Measurements from ENCODE around the gene CUL1. TPM values are rescaled to one million over a fixed set of nuclear protein-coding genes. Genes with fewer than 3 reads are reported as not detected.
A peak's percentile ranks its signal among the peaks of the same experiment; 100 is the strongest.
"Not testable (repeated sequence)": the region's sequence is repeated elsewhere in the genome, so short reads cannot be mapped to it uniquely, and the experiment has no call there.

CUL1 gene
- total and polyA plus RNA-seq, 4 experiments from 2014 or later = 45.3 to 66.8 (median 65.7) TPM

- POLR2A ChIA-PET (ENCODE audit: partially characterized antibody) = interaction anchor here (0.6 to 1.5 kb wide), 2 partner anchors 10 to 127 kb away, joined by 3 to 10 read pairs; partner anchors contain the start of gene CUL1
- no peak for DNase-seq
- peak overlapping the region in 7 of 8 donors; percentile 2 to 74 (median 31) for H3K4me3 Mint-ChIP-seq
- no peaks in the 10 kb centered on the region for H3K27me3 ChIP-seq (ENCODE audit: insufficient read depth, low read length)
- H3K4me1 ChIP-seq (ENCODE audit: insufficient read depth, low read length) = peaks cover 79% of the 10 kb centered on the region
- H3K27ac ChIP-seq (ENCODE audit: low read depth, low read length) = no peak overlapping the region
- CTCF ChIA-PET (ENCODE audit: partially characterized antibody) = interaction anchor here (1.8 kb wide), 1 partner anchor 255 kb away, joined by 4 read pairs; no protein-coding TSS in a partner anchor
- peak overlapping the region in 4 of 7 donors; percentile 1 to 52 (median 16) for H3K27ac Mint-ChIP-seq
- no peaks in the 10 kb centered on the region for H3K36me3 ChIP-seq (ENCODE audit: insufficient read depth, low read length)
- no peaks in the 10 kb centered on the region for H3K9me3 Mint-ChIP-seq
- H3K27me3 Mint-ChIP-seq = no peaks in the 10 kb centered on the region
- peaks cover 0 to 1% of the 10 kb centered on the region in 2 donors for H3K36me3 Mint-ChIP-seq
- H3K4me1 Mint-ChIP-seq = peaks cover 58 to 95% (median 75%) of the 10 kb centered on the region in 4 donors
- no peak overlapping the region for H3K4me3 ChIP-seq (ENCODE audit: low read length in 2 of 2)
- intact Hi-C loops (cut with micrococcal nuclease) = no loop called here
- no peaks in the 10 kb centered on the region for H3K9me3 ChIP-seq (ENCODE audit: control insufficient read depth in 1 of 2, low read length in 2 of 2)
Measured at GRCh38 chr7:148708026-148708885, 9.6 kb downstream of the CUL1 start.

DNA sequence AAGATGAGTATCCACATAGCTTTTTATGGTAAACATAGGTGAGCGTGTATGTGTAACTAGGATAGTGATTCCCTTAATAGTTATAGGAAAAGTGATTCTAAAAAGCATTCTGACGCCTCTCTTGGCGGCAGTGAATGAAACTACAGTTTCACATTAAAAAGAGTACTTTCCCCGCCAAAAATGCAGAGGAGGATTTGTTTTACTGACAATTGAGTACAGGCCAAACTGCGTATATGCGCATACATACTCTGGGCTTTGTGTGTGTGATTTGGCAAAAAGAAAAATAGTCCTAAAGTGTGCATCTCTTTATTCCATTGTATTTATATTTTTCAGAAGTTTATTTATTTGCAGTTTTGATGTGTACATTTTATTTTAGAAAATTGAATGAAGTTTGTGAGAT is 10.3 kb downstream of the CUL1 start:
- peaks cover 0 to 1% of the 10 kb centered on the region in 2 donors for H3K36me3 Mint-ChIP-seq
- CTCF ChIA-PET (ENCODE audit: partially characterized antibody) = no interaction called here
- H3K4me1 Mint-ChIP-seq = peaks cover 58 to 92% (median 74%) of the 10 kb centered on the region in 4 donors
- H3K27ac ChIP-seq (ENCODE audit: low read depth, low read length) = no peak overlapping the region
- H3K9me3 Mint-ChIP-seq = no peaks in the 10 kb centered on the region
- no peaks in the 10 kb centered on the region for H3K36me3 ChIP-seq (ENCODE audit: insufficient read depth, low read length)
- no peaks in the 10 kb centered on the region for H3K27me3 ChIP-seq (ENCODE audit: insufficient read depth, low read length)
- POLR2A ChIA-PET (ENCODE audit: partially characterized antibody) = interaction anchor here (1.0 to 1.5 kb wide), 2 partner anchors 11 kb away, joined by 3 to 10 read pairs; partner anchors contain the start of gene CUL1
- H3K27ac Mint-ChIP-seq = no peak overlapping the region
- H3K4me3 ChIP-seq (ENCODE audit: low read length in 2 of 2) = no peak overlapping the region
- H3K4me1 ChIP-seq (ENCODE audit: insufficient read depth, low read length) = peaks cover 74% of the 10 kb centered on the region
- no peak for DNase-seq
- H3K27me3 Mint-ChIP-seq = no peaks in the 10 kb centered on the region
- intact Hi-C loops (cut with micrococcal nuclease) = no loop called here
- H3K4me3 Mint-ChIP-seq = no peak overlapping the region
- no peaks in the 10 kb centered on the region for H3K9me3 ChIP-seq (ENCODE audit: control insufficient read depth in 1 of 2, low read length in 2 of 2)

DNA sequence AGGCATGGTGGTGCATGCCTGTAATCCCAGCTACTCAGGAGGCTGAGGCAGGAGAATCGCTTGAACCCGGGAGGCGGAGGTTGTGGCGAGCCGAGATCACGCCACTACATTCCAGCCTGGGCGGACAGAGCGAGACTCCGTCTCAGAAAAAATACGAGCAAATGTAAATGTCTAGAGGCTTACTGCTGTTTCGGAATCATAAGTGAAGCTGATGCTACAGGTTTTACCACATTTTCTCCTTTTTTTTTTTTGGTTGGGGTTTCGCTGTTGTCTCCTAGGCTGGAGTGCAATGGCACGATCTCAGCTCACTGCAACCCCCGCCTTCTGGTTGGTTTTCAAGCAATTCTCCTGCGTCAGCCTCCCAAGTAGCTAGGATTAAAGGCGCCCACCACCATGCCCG is 11.7 kb downstream of the CUL1 start:
- H3K9me3 ChIP-seq (ENCODE audit: control insufficient read depth in 1 of 2, low read length in 2 of 2); H3K27ac ChIP-seq (ENCODE audit: low read depth, low read length); H3K9me3 Mint-ChIP-seq; H3K27me3 Mint-ChIP-seq; DNase-seq; H3K27me3 ChIP-seq (ENCODE audit: insufficient read depth, low read length); H3K4me3 Mint-ChIP-seq; H3K4me3 ChIP-seq (ENCODE audit: low read length in 2 of 2); H3K36me3 ChIP-seq (ENCODE audit: insufficient read depth, low read length); H3K36me3 Mint-ChIP-seq; intact Hi-C loops (cut with micrococcal nuclease): not testable (repeated sequence)
- ChIA-PET CTCF (ENCODE audit: partially characterized antibody) (interaction anchor here (1.3 to 2.0 kb wide), 2 partner anchors 12 to 19 kb away, joined by 3 to 6 read pairs; partner anchors contain the start of gene CUL1), POLR2A (ENCODE audit: partially characterized antibody) (interaction anchor here (0.6 to 1.2 kb wide), 2 partner anchors 11 to 316 kb away, joined by 3 to 5 read pairs; no protein-coding TSS in a partner anchor)
- H3K4me1 ChIP-seq (ENCODE audit: insufficient read depth, low read length) = peaks cover 74% of the 10 kb centered on the region
- Mint-ChIP-seq H3K27ac (peak overlapping the region in 1 of 7 donors; percentile 41), H3K4me1 (peaks cover 62 to 93% (median 77%) of the 10 kb centered on the region in 4 donors)

DNA sequence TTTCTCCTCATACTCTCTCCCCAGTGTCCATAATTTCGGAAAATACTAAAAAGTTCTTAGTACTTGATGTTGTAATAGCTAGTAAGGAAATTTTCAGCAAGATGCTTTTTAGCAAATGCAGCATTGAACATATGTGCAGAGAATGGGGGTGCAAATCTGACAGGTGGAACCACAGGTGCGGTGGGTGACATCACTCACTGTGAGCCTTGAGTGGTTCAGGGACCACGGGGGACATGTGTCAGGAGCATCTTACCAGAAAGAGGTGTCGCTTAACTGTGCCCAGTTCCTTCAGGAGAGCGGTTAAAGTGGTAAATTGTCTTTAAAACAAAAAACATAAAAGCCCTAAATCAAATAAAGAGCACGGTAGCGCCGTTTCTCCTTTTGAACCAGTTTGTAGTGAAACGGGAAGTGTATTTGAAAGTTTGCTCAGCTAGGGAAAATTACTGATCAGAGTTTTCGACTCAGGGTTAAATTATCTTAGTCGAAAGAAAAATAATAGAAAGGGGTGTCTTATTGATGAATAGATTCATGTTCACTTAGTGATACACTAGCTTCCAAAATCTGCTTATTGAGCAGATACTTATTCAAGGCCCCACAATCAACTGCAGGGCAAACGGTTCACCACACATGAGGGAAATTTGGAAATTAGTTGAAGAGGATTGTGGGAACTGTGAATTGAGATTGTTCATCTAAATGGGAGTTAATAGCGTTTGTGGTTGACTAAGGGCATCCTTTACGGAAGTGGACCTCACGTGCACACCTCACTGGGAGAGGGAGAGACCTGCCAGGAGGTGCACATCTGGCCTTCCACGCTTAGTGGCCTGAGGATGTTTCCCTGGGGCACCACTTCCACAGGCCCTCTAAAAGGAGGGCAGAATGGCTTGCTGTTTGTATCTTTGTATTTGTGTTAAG is 12.7 kb downstream of the CUL1 start:
- Histone ChIP-seq H3K9me3 (ENCODE audit: control insufficient read depth in 1 of 2, low read length in 2 of 2) (no peaks in the 10 kb centered on the region), H3K27ac (ENCODE audit: low read depth, low read length) (no peak overlapping the region), H3K36me3 (ENCODE audit: insufficient read depth, low read length) (no peaks in the 10 kb centered on the region), H3K4me1 (ENCODE audit: insufficient read depth, low read length) (peaks cover 75% of the 10 kb centered on the region), H3K27me3 (ENCODE audit: insufficient read depth, low read length) (no peaks in the 10 kb centered on the region), H3K4me3 (ENCODE audit: low read length in 2 of 2) (no peak overlapping the region)
- H3K9me3 Mint-ChIP-seq = no peaks in the 10 kb centered on the region
- CTCF ChIA-PET (ENCODE audit: partially characterized antibody) = interaction anchor here (1.0 to 2.0 kb wide), 2 partner anchors 11 to 18 kb away, joined by 3 to 6 read pairs; no protein-coding TSS in a partner anchor
- H3K36me3 Mint-ChIP-seq = peaks cover 3 to 10% of the 10 kb centered on the region in 2 donors
- DNase-seq = no peak
- H3K4me3 Mint-ChIP-seq = peak overlapping the region in 5 of 8 donors; percentile 9 to 65 (median 55)
- intact Hi-C loops (cut with micrococcal nuclease) = no loop called here
- H3K4me1 Mint-ChIP-seq = peaks cover 56 to 93% (median 73%) of the 10 kb centered on the region in 4 donors
- H3K27ac Mint-ChIP-seq = peak overlapping the region in 5 of 7 donors; percentile 2 to 86 (median 18)
- H3K27me3 Mint-ChIP-seq = no peaks in the 10 kb centered on the region
- POLR2A ChIA-PET (ENCODE audit: partially characterized antibody) = interaction anchor here (0.6 to 1.3 kb wide), 4 partner anchors 10 to 201 kb away, joined by 3 to 5 read pairs (median 3); no protein-coding TSS in a partner anchor

- Mint-ChIP-seq H3K4me1 (peaks cover 51 to 93% (median 73%) of the 10 kb centered on the region in 4 donors), H3K9me3 (no peaks in the 10 kb centered on the region), H3K27me3 (no peaks in the 10 kb centered on the region), H3K36me3 (peaks cover 11 to 15% of the 10 kb centered on the region in 2 donors), H3K27ac (peak overlapping the region in 1 of 7 donors; percentile 25), H3K4me3 (peak overlapping the region in 2 of 8 donors; percentile 17 to 61)
- Histone ChIP-seq H3K36me3 (ENCODE audit: insufficient read depth, low read length) (no peaks in the 10 kb centered on the region), H3K27ac (ENCODE audit: low read depth, low read length) (no peak overlapping the region), H3K27me3 (ENCODE audit: insufficient read depth, low read length) (no peaks in the 10 kb centered on the region), H3K4me1 (ENCODE audit: insufficient read depth, low read length) (peaks cover 78% of the 10 kb centered on the region), H3K9me3 (ENCODE audit: control insufficient read depth in 1 of 2, low read length in 2 of 2) (no peaks in the 10 kb centered on the region), H3K4me3 (ENCODE audit: low read length in 2 of 2) (no peak overlapping the region)
- no peak for DNase-seq
- intact Hi-C loops (cut with micrococcal nuclease) = no loop called here
- ChIA-PET CTCF (ENCODE audit: partially characterized antibody) (interaction anchor here (2.0 kb wide), 1 partner anchor 17 kb away, joined by 6 read pairs; no protein-coding TSS in a partner anchor), POLR2A (ENCODE audit: partially characterized antibody) (interaction anchor here (0.6 to 1.3 kb wide), 3 partner anchors 9 to 15 kb away, joined by 3 to 4 read pairs (median 3); no protein-coding TSS in a partner anchor)
Measured at GRCh38 chr7:148712678-148713329, 14.1 kb downstream of the CUL1 start.

DNA sequence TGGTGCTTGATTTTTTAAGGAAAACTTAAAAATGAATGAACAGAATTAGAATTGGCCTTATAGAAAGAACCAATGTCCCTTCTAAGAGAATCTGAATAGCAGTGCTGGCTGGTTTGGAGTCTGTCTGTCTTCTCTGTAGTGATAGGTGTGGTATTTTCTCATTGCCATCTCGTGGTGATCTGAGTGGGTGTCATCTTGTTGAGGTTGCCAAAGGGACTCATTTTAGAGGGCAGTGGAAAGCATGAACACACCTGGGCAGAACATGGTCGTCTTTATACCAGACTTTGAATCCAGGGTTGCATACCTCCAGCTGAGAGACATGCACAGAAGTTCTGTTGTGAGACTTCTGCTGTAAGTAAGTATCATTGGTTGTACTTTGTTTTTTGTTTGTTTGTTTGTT is 15.8 kb downstream of the CUL1 start:
- H3K4me3 Mint-ChIP-seq = peak overlapping the region in 3 of 8 donors; percentile 46 to 66 (median 52)
- intact Hi-C loops (cut with micrococcal nuclease) = no loop called here

More for the DNA sequence above, 15.8 kb downstream of the CUL1 start:
- ChIA-PET CTCF (ENCODE audit: partially characterized antibody) (no interaction called here), POLR2A (ENCODE audit: partially characterized antibody) (no interaction called here)
- Histone ChIP-seq H3K4me3 (ENCODE audit: low read length in 2 of 2) (no peak overlapping the region), H3K36me3 (ENCODE audit: insufficient read depth, low read length) (no peaks in the 10 kb centered on the region), H3K27ac (ENCODE audit: low read depth, low read length) (no peak overlapping the region), H3K9me3 (ENCODE audit: control insufficient read depth in 1 of 2, low read length in 2 of 2) (no peaks in the 10 kb centered on the region), H3K27me3 (ENCODE audit: insufficient read depth, low read length) (no peaks in the 10 kb centered on the region), H3K4me1 (ENCODE audit: insufficient read depth, low read length) (peaks cover 68% of the 10 kb centered on the region)
- H3K27ac Mint-ChIP-seq = peak overlapping the region in 2 of 7 donors; percentile 51 to 67
- peaks cover 11 to 15% of the 10 kb centered on the region in 2 donors for H3K36me3 Mint-ChIP-seq
- H3K4me1 Mint-ChIP-seq = peaks cover 51 to 91% (median 72%) of the 10 kb centered on the region in 4 donors
- DNase-seq = no peak
- no peaks in the 10 kb centered on the region for H3K9me3 Mint-ChIP-seq
- no peaks in the 10 kb centered on the region for H3K27me3 Mint-ChIP-seq

Data from CD4-positive, alpha-beta memory T cell (primary cell).